C4-2B (cell line): ENCODE results near the gene PUM2.

ENCODE experiments used
- H3K27ac ChIP-seq: fragments of 450-650 bp; 2 replicates; pipeline ENCODE4 v1.5.1; 2017
- ZFX ChIP-seq: fragments of 450-650 bp; IDR thresholded peaks from 2 replicates; pipeline ENCODE4 v1.6.1; 2017
- TF ChIP-seq, protein P1 (sequence below): fragments of 450-650 bp; conservative IDR thresholded peaks from 2 replicates; pipeline ENCODE4 v1.5.1; 2017; ENCODE audit warnings: mild to moderate bottlenecking

The PUM2 gene

DNA sequence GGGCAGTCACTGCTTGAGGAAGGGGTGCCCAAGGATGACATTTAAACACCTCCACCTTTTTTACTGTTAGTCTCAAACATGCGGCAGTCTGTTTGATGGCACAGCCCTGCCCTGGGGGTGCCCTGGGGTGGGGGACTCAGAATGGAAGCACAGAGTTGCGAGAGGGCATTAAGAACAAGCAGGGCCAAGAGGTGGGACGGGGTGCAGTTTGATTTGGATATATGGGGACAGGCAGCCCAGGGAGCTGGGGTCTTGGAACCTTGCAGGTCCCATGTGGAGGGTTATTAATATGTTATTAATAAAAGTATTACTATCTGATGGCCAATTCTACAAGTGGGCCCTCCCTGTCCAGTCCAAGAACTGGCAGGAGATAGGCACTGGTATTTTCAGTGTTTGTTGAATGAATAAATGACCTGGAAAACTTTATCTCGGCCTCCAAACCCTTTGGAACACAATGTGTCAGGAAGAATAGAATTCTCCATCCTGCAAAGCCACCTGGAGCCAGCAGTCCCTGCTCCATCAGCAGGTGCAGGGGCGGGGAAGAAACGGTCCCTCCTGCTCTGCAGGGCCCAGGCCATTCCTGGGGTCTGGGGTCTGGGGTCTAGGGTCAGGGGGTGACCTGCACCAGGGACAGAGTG is 150.9 kb downstream of the PUM2 start:
- no peak for TF ChIP-seq ZFX
- no peak overlapping the region; the same call in 1 of the 2 replicates for H3K27ac ChIP-seq

DNA sequence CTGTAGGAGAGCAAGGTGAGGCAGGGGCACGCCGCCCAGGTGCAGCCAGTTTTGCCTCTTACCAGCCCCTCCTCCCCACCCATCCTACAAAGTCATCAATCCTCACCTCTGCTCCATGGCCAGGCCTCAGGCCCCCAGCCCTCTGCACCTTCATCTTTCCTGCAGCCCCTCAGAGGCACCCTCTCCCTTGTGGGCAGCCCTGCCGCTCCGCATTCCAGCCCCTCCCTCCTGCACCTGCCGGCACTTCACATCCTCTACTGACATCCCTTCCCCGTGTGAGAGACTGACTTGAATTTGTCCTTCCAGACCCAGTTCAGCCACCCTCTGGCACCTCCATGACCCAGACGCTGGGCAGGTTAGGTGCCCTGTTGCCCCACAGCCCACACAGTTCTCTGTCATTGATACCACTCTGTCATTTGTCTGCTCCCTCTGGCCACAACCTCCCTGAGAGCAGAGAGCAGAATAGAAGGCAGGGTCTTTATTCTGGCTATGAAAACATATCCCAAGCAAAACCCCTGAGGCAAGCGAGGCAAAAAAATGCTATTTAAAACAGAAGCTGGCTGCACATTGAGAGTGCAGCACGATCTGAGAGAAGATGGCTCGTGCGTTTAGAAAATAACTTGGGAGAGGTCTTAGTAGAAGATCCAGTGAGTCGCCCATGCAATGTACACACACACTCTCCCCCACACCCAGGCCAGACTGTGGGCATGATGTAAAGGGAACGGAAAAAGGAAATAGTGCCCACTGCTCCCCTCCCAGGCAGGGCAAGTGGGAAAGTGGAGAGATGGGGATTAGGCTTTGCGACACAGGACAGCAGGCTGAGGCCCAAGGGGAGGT is 151.6 kb downstream of the PUM2 start:
- H3K27ac ChIP-seq = peak overlapping the region; percentile 85
- no peak for TF ChIP-seq ZFX
- TF ChIP-seq, protein P1, sequence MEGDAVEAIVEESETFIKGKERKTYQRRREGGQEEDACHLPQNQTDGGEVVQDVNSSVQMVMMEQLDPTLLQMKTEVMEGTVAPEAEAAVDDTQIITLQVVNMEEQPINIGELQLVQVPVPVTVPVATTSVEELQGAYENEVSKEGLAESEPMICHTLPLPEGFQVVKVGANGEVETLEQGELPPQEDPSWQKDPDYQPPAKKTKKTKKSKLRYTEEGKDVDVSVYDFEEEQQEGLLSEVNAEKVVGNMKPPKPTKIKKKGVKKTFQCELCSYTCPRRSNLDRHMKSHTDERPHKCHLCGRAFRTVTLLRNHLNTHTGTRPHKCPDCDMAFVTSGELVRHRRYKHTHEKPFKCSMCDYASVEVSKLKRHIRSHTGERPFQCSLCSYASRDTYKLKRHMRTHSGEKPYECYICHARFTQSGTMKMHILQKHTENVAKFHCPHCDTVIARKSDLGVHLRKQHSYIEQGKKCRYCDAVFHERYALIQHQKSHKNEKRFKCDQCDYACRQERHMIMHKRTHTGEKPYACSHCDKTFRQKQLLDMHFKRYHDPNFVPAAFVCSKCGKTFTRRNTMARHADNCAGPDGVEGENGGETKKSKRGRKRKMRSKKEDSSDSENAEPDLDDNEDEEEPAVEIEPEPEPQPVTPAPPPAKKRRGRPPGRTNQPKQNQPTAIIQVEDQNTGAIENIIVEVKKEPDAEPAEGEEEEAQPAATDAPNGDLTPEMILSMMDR = no peak
